Activated CD8-positive, alpha-beta memory T cell treated with anti-CD3 and anti-CD28 coated beads, Interleukin-2, amount 50 U/mL, for 1 hour (primary cell): ENCODE data around the gene MARK3.

ENCODE experiments used
- DNase-seq: peaks from one replicate; pipeline ENCODE4 v3.0.0-alpha.2; 2020; ENCODE audit errors: extremely low read depth

MARK3 gene

GRCh38 chr14:103549361-103550311, 164.4 kb downstream of the MARK3 start:
- DNase-seq, result no peak

DNA sequence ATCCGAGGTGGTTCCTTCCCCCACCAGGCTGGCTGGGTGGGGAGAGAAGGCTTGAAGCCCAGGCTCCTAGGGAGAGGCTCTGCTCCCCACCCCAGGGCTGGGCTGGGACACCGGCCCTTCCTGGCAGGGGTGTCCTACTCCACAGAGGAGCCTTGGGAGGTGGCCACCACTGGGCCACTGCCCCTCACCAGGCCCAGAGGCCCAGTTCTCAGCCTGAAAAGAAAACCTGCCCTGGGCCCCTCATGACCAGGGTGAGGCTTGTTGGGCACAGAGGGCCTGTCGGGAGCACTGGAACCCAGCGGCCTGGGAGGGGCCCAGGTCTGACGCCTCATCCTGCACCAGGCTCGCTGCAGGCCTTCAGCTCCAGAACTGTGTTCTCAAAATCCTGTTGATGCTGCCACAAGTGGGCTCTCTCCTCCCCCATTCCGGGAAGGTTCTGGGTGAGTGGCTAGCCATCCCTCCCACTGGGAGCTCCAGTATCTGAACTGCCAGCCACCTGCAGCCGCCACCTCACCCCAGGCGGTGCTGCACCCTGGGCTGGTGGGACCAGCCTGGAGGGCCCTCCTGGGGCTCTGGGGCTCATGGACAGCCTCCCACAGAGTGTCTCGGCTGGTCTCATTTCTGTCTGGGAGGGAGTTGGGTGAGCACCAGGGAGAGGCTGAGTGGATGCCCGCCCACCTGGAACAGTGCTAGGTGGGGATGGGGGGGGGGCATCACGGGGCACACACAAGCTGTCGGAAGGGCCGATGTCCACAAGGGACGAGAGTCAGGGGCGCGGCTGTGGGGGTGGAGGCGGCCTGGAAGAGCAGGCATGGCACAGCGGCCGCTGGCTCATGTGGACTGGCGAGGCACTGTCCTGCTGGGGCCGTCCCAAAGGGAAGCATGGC, 165.5 kb downstream of the MARK3 start:
- DNase-seq, result no peak

DNA sequence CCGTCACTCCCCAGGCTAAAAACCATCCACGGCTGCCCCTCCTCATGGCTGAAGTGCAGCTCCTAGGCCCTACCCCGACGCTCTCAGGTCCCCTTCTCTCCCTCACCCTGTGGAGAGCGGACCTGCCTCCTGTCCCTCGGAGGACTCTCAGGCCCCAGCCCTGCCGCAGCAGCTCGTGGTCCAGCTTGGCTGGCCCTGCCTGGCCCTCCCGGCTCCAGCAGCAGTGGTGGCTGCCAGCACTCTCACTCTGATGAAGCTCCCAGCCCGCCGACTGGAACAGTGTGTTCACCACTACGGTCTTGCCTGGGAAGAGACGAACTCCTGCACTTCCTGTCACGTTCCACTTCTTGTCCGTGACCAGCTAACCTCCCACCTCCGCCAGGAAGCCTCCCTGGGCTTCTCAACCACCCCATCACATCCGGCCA, 166.1 kb downstream of the MARK3 start:
- no peak for DNase-seq

- no peak for DNase-seq
These were observed 167.0 kb downstream of the MARK3 start for GRCh38 chr14:103552011-103552845.

DNA sequence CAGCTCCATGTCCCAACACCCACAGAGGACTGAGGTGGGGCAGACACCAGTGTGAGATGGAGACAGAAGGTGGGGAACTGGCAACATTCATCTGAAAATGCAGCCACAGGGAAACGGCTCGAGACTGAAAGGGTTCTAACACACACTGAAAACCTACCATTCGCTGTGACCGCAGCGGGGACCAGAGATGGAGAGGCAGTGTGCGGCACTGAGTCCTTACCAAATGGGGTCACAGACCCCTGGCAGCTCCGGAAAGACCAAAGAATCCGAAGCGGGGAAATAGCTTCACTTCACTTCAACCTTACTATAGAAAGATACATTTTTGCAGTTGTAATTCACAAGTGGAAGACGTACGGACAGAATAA, 167.6 kb downstream of the MARK3 start:
- DNase-seq, result no peak
